ENCODE data around the gene PES1. TPM values are rescaled to one million over a fixed set of nuclear protein-coding genes. Genes with fewer than 3 reads are reported as not detected.
"Not testable (repeated sequence)": the region's sequence is repeated elsewhere in the genome, so short reads cannot be mapped to it uniquely, and the experiment has no call there.

Gene PES1
- total RNA-seq, 1 donor from 2014 or later = 46.5 TPM

DNA sequence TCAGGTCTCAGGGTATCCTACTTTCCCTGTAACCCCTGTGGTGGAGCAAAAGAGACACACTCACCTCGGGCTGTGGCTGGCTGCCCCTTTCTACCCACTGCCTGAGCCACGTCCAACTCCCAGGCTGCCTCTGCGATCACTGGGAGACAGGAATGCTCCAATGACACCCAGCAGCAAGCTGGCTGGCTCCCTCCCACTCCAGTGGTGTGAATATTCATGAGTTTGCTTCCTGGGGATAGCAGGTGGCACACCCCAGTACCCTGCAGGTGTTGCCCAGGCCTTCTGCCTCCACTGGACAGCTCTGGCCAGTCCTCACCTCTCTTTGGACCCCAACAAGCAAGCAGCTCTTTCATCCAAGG is 27.0 kb downstream of the PES1 start:
- Histone ChIP-seq H3K4me3 (no peak overlapping the region), H3K27ac (no peak overlapping the region), H3K9me3 (no peaks in the 10 kb centered on the region), H3K36me3 (no peaks in the 10 kb centered on the region), H3K4me1 (no peaks in the 10 kb centered on the region), H3K27me3 (no peaks in the 10 kb centered on the region)
- intact Hi-C loops (cut with DNase I) = no loop called here
- ATAC-seq (no peak), DNase-seq (no peak)
- TF ChIP-seq, protein P1, sequence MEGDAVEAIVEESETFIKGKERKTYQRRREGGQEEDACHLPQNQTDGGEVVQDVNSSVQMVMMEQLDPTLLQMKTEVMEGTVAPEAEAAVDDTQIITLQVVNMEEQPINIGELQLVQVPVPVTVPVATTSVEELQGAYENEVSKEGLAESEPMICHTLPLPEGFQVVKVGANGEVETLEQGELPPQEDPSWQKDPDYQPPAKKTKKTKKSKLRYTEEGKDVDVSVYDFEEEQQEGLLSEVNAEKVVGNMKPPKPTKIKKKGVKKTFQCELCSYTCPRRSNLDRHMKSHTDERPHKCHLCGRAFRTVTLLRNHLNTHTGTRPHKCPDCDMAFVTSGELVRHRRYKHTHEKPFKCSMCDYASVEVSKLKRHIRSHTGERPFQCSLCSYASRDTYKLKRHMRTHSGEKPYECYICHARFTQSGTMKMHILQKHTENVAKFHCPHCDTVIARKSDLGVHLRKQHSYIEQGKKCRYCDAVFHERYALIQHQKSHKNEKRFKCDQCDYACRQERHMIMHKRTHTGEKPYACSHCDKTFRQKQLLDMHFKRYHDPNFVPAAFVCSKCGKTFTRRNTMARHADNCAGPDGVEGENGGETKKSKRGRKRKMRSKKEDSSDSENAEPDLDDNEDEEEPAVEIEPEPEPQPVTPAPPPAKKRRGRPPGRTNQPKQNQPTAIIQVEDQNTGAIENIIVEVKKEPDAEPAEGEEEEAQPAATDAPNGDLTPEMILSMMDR (IDR thresholded peaks at IDR 0.05) = no peak

GRCh38 chr22:30564045-30564760 is 27.5 kb downstream of the PES1 start:
- no peaks in the 10 kb centered on the region for H3K4me1 ChIP-seq
- no peak overlapping the region for H3K4me3 ChIP-seq
- no peaks in the 10 kb centered on the region for H3K36me3 ChIP-seq
- no peak overlapping the region for H3K27ac ChIP-seq
- H3K27me3 ChIP-seq = no peaks in the 10 kb centered on the region
- DNase-seq = no peak
- intact Hi-C loops (cut with DNase I) = no loop called here
- H3K9me3 ChIP-seq = no peaks in the 10 kb centered on the region
- no peak for ATAC-seq
- TF ChIP-seq, protein P1 (IDR thresholded peaks at IDR 0.05) = no peak

GRCh38 chr22:30562366-30562765 is 29.3 kb downstream of the PES1 start:
- H3K36me3 ChIP-seq = no peaks in the 10 kb centered on the region
- TF ChIP-seq, protein P1 (IDR thresholded peaks at IDR 0.05) = no peak
- H3K27ac ChIP-seq = no peak overlapping the region
- no peaks in the 10 kb centered on the region for H3K4me1 ChIP-seq
- intact Hi-C loops (cut with DNase I) = no loop called here
- DNase-seq (no peak), ATAC-seq (no peak)
- no peaks in the 10 kb centered on the region for H3K27me3 ChIP-seq
- H3K4me3 ChIP-seq = no peak overlapping the region
- H3K9me3 ChIP-seq = no peaks in the 10 kb centered on the region

GRCh38 chr22:30561402-30562189 is 30.1 kb downstream of the PES1 start:
- Histone ChIP-seq H3K4me1 (no peaks in the 10 kb centered on the region), H3K36me3 (no peaks in the 10 kb centered on the region), H3K27me3 (no peaks in the 10 kb centered on the region), H3K27ac (no peak overlapping the region), H3K9me3 (no peaks in the 10 kb centered on the region), H3K4me3 (no peak overlapping the region)
- intact Hi-C loops (cut with DNase I) = no loop called here
- DNase-seq (no peak), ATAC-seq (no peak)
- TF ChIP-seq, protein P1 (IDR thresholded peaks at IDR 0.05) = no peak

GRCh38 chr22:30560643-30561202 is 31.0 kb downstream of the PES1 start:
- H3K9me3 ChIP-seq; DNase-seq; H3K27ac ChIP-seq; H3K4me1 ChIP-seq; H3K27me3 ChIP-seq; H3K4me3 ChIP-seq; intact Hi-C loops (cut with DNase I); ATAC-seq; H3K36me3 ChIP-seq: not testable (repeated sequence)

DNA sequence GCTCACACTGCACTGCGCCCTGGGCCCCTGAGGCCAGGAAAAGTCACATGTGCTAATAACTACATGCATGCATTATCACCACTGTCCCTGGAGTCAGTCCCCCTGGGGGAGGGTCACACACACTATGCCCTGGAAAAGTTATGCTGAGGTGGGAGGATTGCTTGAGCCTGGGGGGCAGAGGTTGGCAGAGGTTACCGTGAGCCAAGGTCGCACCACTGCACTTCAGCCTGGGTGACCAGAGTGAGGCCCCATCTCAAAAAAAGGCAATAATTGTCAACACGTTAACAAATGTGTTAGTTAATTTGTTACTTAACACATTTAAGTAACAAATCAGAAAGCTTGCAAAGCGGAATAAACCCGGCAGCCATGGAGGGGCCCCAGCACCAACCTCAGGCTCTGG is 31.8 kb downstream of the PES1 start:
- no peak overlapping the region for H3K27ac ChIP-seq
- no peak overlapping the region for H3K4me3 ChIP-seq
- H3K36me3 ChIP-seq = no peaks in the 10 kb centered on the region
- H3K4me1 ChIP-seq = no peaks in the 10 kb centered on the region
- no peak for DNase-seq
- intact Hi-C loops (cut with DNase I) = no loop called here
- H3K27me3 ChIP-seq = no peaks in the 10 kb centered on the region
- TF ChIP-seq, protein P1 (IDR thresholded peaks at IDR 0.05) = no peak
- H3K9me3 ChIP-seq = no peaks in the 10 kb centered on the region
- ATAC-seq = no peak
